Rectal smooth muscle tissue (tissue), 1 donor: ENCODE data around the gene BACH2.
"Not testable (repeated sequence)": the region's sequence is repeated elsewhere in the genome, so short reads cannot be mapped to it uniquely, and the experiment has no call there.

ENCODE experiments used
- H3K27ac ChIP-seq: one replicate; pipeline ENCODE4 v1.7.0; 2013; ENCODE audit warnings: low read depth, low read length, inconsistent platforms
- H3K27me3 ChIP-seq: one replicate; pipeline ENCODE4 v1.7.0; 2013; ENCODE audit warnings: low read length; ENCODE audit not compliant: control insufficient read depth, insufficient read depth
- H3K36me3 ChIP-seq: one replicate; pipeline ENCODE4 v1.7.0; 2013; ENCODE audit warnings: low read length; ENCODE audit not compliant: control insufficient read depth, insufficient read depth
- H3K4me1 ChIP-seq: one replicate; pipeline ENCODE4 v1.7.0; 2013; ENCODE audit warnings: low read length; ENCODE audit not compliant: control insufficient read depth, insufficient read depth
- H3K4me3 ChIP-seq: one replicate; pipeline ENCODE4 v1.7.0; 2013; ENCODE audit warnings: low read length
- H3K9ac ChIP-seq: one replicate; pipeline ENCODE4 v1.7.0; 2013; ENCODE audit warnings: low read length

Gene BACH2

DNA sequence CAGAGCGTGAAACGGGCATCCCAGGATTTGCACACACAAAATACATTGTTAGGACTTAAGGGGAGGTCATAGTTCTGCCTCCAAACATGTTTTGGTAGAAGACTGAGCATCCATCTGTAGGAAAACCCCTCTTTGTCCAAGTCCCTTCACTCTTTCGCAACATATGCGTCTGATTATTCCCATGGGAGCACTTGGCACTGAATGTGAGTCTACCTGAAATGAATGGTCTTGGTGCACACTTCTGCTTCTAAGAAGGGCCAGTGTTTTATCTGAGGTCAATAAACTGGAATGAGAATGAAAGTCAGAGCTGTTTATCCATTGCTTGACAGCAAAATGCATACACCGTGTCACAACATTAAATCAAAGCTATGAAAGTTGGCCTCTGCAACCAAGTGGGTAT, 369.4 kb downstream of the BACH2 start:
- no peak overlapping the region for H3K9ac ChIP-seq
- H3K27me3 ChIP-seq = no peaks in the 10 kb centered on the region
- H3K27ac ChIP-seq = no peak overlapping the region
- H3K4me1 ChIP-seq = no peaks in the 10 kb centered on the region
- H3K36me3 ChIP-seq = no peaks in the 10 kb centered on the region
- H3K4me3 ChIP-seq = no peak overlapping the region

DNA sequence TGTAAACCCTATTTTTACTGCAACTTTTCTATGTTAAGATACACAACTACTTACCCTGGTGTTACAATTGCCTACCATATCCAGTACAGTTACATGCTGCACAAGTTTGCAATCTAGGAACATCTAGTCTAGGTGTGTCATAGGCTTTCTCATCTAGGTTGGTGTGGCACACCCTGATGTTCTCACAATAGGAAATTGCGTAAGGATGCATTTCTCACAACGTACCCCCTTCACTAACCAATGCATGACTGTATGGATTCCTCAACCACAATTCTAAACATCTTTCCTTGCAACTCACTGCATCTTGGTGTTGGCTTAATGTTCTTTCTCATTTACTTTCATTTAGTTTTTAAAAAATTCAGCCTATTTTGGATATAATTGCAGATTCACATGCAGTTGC, 370.8 kb downstream of the BACH2 start:
- Histone ChIP-seq H3K9ac (no peak overlapping the region), H3K36me3 (no peaks in the 10 kb centered on the region), H3K4me1 (no peaks in the 10 kb centered on the region), H3K4me3 (no peak overlapping the region), H3K27me3 (no peaks in the 10 kb centered on the region), H3K27ac (no peak overlapping the region)

DNA sequence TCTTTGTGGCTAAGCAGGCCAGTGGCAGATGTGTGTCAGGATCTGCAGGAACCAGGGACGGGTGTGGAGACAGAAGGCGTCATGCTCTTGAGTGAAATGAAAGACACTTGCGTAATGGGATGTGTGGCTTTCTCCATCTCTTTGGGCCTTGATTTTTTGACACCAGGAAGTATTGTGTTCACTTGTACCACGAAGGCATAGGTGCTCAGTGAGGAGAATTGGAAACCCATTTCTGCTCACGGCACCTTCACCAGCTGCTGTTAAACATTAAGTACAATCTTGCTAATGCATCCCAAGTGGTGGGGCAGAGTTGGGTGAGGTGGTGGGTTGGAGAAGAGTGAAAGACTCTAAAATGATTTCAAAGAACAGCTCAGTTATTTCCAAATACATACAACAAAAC, 372.4 kb downstream of the BACH2 start:
- H3K4me1 ChIP-seq = no peaks in the 10 kb centered on the region
- H3K27ac ChIP-seq = no peak overlapping the region
- H3K4me3 ChIP-seq = no peak overlapping the region
- no peaks in the 10 kb centered on the region for H3K27me3 ChIP-seq
- H3K9ac ChIP-seq = no peak overlapping the region
- H3K36me3 ChIP-seq = no peaks in the 10 kb centered on the region

DNA sequence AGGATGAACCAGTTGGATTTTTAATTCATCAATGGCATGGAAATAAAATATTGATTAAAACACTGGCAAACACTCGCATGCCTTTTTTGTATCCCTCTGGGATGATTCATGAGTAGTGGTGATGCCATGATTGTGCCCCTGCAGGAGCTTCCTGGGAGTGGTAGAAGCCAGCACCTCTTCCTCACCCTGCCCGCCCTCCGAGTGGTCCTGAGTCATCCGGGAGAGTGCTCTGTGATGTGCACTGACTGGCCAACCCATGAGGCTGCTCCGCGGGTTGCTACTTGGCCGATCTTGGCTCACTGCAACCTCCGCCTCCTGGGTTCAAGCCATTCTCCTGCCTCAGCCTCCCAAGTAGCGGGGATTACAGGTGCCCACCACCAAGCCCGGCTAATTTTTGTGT, 375.0 kb downstream of the BACH2 start:
- Histone ChIP-seq H3K9ac (no peak overlapping the region), H3K36me3 (no peaks in the 10 kb centered on the region), H3K4me3 (no peak overlapping the region)

DNA sequence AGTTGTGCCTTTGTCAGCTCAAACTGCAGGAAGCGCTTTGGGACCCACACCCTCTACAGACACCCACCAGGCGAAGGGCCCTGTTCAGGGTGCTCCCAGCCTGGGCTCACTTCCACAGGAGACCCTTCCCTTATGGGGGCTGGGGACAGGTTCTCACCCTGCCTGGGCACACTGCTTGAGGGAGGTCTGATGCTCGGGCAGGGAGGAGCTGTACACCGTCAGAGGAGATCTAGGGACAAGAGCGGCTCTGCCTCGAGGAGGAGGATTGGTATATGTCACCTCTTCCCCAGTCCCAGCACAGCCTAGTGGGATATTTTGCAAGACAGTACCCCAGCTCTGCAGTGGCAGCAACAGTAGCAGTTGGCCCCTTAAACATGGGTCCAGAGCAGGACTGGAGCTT, 375.4 kb downstream of the BACH2 start:
- Histone ChIP-seq H3K27me3 (no peaks in the 10 kb centered on the region), H3K27ac (no peak overlapping the region), H3K4me1 (no peaks in the 10 kb centered on the region), H3K4me3 (no peak overlapping the region), H3K36me3 (no peaks in the 10 kb centered on the region), H3K9ac (no peak overlapping the region)

More for the DNA sequence above, 375.0 kb downstream of the BACH2 start:
- Histone ChIP-seq H3K27ac (no peak overlapping the region), H3K27me3 (no peaks in the 10 kb centered on the region), H3K4me1 (no peaks in the 10 kb centered on the region)

DNA sequence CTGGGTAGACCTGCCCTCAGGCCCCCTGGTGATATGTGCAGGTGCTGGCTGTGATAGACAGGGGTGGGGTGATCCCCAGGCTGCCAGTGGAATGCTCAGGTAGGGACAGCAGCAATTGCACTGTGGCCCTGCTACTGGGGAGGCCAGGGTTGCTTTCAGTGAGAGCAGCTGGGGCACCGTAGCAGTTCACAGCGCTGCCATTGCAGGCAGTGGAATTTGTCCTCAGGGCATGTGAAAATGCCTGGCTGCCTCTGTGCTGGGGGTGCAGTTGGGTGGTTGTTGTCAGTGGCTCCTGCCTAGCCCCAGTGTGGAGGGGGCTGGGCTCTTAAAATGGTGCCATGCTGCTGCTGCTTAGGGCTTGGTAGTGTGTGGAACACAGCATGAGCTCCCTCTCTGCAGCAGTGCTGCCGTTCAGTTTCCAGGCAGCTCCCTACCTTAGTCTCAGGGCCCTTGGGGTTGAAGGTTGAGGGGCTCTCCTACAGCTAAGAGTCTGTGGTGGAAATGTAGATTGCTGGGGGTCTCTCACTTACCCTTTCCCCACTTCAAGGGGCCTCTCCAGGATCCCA, 378.8 kb downstream of the BACH2 start:
- Histone ChIP-seq H3K27ac (no peak overlapping the region), H3K4me3 (no peak overlapping the region), H3K27me3 (no peaks in the 10 kb centered on the region), H3K9ac (no peak overlapping the region), H3K4me1 (no peaks in the 10 kb centered on the region), H3K36me3 (no peaks in the 10 kb centered on the region)

DNA sequence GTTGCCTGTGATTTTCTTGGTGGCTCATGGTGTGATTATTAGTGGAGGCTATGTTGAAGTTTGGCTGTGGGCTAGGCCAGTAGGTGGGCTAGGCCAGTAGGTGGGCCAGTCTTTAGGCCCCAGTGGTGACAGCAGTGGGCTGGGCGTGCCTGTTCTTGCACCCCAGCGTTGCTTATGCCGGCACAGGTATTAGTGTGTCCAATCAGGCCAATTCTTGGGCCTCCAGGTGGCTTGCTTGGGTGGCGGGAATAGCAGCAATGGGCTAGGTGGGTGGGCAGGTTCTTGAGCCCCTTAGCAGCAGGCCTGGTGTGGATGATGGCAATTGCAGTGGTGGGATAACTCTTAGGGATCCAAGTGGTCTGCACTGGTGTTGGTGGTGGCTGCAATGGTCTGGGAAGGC, 379.4 kb downstream of the BACH2 start:
- H3K9ac ChIP-seq = no peak overlapping the region
- H3K27me3 ChIP-seq = no peaks in the 10 kb centered on the region
- no peaks in the 10 kb centered on the region for H3K4me1 ChIP-seq
- no peak overlapping the region for H3K4me3 ChIP-seq
- H3K27ac ChIP-seq = no peak overlapping the region
- H3K36me3 ChIP-seq = no peaks in the 10 kb centered on the region

DNA sequence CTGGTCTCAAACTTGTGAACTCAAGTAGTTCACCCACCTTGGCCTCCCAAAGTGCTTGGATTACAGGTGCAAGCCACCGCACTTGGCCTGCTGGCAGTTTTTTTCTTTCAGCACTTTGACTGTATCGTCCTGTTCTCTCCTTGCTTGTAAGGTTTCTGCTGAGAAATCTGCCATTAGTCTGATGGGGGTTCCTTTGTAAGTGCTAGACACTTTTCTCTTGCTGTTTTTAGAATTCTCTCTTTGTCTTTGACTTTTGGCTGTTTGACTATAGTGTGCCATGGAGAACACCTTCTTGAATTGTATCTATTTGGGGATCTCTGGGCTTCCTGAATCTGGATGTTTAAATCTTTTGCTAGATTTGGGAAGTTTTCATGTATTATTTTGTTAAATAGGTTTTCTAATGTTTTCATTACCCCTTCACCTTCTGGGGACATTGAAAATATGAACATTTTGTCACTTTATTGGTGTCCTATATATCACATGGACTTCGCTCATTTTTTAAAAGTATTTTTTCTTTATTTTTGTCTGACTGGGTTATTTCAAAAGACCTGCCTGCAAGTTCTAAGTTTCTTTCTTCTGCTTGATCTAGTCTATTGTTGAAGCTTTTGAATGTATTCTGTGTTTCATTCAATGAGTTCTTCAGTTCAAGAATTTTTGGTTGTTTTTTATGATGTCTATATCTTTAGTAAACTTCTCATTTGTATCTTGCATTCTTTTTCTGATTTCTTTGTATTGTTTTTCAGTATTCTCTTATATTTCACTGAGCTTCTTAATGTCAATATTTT, 380.3 kb downstream of the BACH2 start:
- no peaks in the 10 kb centered on the region for H3K36me3 ChIP-seq
- no peak overlapping the region for H3K4me3 ChIP-seq
- H3K4me1 ChIP-seq = no peaks in the 10 kb centered on the region
- H3K9ac ChIP-seq = no peak overlapping the region
- H3K27me3 ChIP-seq = no peaks in the 10 kb centered on the region
- no peak overlapping the region for H3K27ac ChIP-seq

DNA sequence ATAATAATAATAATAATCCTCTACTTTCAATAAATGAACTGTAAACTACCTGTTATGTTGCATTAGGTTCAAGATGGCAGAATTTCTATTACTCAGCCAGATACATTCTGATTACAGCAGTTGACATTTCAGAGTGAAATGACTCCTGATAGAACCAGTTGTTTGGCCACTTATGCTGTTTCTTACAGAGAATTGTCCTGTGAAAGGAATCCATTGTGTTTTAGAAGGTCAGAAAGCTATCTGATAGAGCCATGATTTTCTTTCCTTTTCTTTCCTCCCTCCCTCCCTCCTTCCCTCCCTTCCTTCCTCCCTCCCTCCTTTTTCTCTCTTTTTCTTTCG, 385.8 kb downstream of the BACH2 start:
- Histone ChIP-seq H3K9ac (no peak overlapping the region), H3K36me3 (no peaks in the 10 kb centered on the region), H3K4me3 (no peak overlapping the region), H3K4me1 (no peaks in the 10 kb centered on the region), H3K27me3 (no peaks in the 10 kb centered on the region), H3K27ac (no peak overlapping the region)

DNA sequence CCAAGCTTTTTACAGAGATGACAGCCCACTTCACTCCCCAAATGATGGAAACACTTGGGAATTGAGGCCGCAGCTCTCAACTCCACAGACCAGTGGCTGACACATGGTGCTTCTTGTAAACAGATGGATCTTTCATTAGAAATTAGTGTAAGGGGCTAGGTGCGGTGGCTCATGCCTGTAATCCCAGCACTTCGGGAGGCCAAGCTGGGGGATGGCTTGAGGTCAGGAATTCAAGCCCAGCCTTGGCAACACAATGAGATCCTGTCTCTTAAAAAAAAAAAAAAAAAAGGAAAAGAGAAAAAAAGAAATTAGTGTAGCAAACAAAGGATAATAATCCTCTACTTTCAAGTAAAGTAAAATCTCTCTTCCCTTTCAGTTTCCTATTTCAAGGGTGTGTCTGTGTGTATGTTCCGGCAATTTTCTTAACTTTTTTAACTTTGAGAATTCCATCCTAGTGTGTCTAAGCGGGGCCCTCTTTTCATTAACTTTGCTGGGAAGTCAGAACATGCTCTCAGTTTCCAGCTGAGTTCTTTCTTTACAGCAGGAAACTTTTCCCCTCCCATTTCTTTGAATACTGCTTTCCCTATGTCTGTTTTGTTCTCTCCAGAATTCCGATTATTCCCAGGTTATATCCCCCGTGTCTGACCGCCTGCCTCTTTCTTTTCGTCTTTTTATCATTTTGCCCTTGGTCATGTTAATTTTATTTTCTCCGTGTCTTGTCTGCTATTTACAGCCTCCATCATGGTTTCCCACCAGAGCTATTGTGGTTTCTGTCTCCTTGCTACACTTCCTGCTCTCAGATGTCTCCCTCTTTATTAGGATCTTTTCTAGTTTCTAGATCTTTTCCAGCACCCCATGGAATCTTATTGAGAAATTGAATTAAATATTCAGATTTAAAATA, 386.4 kb downstream of the BACH2 start:
- not testable (repeated sequence) for H3K4me3 ChIP-seq, H3K9ac ChIP-seq, H3K36me3 ChIP-seq, H3K27me3 ChIP-seq, H3K4me1 ChIP-seq, H3K27ac ChIP-seq

DNA sequence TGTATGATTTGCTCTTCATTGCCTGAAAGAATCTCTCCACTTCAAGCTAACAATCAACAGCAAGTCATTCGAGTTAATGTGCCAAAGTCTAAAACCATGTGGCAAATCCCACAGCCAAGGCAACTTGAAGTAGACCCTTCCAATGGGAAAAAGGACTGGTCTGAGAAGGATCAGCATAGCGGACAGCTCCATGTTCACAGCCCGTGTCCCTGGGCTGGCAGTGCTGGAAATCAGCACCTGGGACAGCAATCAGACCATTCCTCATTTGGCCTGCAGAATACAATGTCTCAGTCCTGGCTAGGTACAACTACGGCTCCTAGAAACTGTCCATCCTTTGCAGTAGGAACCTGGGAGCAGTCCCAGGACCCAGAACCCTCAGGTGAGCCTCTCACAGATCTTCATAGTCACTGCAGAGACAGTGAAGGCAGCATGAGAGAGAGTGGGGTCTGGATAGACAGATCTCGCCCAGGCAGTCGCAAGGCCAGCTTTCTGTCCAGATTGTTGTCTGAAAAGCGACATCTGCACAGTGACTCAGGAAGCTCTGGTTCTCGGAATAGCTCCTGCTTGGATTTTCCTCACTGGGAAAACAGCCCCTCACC, 401.3 kb downstream of the BACH2 start:
- H3K27me3 ChIP-seq = no peaks in the 10 kb centered on the region
- no peak overlapping the region for H3K27ac ChIP-seq
- no peak overlapping the region for H3K9ac ChIP-seq
- no peaks in the 10 kb centered on the region for H3K4me1 ChIP-seq
- H3K4me3 ChIP-seq = no peak overlapping the region
- no peaks in the 10 kb centered on the region for H3K36me3 ChIP-seq

DNA sequence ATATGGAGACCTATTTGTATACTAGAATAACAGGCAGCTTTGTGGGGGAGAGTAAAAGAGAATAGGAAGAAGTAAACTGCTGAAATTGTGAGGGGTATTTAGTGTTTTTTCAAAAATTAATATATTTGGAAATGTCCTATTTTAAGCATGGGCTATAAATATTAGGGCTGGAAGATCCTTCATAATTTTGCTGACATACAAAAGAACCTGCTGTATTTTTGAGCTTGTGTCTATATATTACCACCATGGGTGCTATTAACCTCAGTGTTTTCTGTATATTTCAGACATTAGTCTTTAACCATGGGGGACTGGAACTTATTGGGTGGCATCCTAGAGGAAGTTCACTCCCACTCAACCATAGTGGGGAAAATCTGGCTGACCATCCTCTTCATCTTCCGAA, 402.5 kb downstream of the BACH2 start, which contains the start of gene GJA10:
TSS of gene GJA10 (plus strand) at position 301 of the 400 bp plus-strand sequence. CDS start at position 301, 0 bp downstream.
- no peaks in the 10 kb centered on the region for H3K4me1 ChIP-seq
- no peak within 1 kb of the TSS for H3K27ac ChIP-seq
- H3K9ac ChIP-seq = no peak within 1 kb of the TSS
- H3K4me3 ChIP-seq = no peak within 1 kb of the TSS
- H3K36me3 ChIP-seq = no peaks in the 10 kb centered on the region
- H3K27me3 ChIP-seq = no peaks in the 10 kb centered on the region
